BJ (cell line): ENCODE results near the gene PEMT. TPM values are rescaled to one million over a fixed set of nuclear protein-coding genes. Genes with fewer than 3 reads are reported as not detected.

Source experiments
- CTCF ChIA-PET: fragments of 350-600 bp; formaldehyde crosslinking; extraction: SDS; loops from one replicate; lab custom pipeline; 2021; ENCODE audit warnings: antibody characterized with exemption, inconsistent platforms; lab: Yijun Ruan, JAX
- POLR2A ChIA-PET: fragments of 300-600 bp; sonication (Branson Sonifier 250); formaldehyde crosslinking; extraction: SDS; loops from one replicate; lab custom pipeline; 2021; ENCODE audit warnings: antibody characterized with exemption; lab: Charles Lee
- DNase-seq: peaks from one replicate; pipeline ENCODE4 v3.0.0-alpha.2; 2011; ENCODE audit warnings: low read depth
- H3K27me3 ChIP-seq: 2 replicates; pipeline ENCODE4 v1.6.0; 2011; ENCODE audit warnings: low read length; ENCODE audit not compliant: control insufficient read depth, insufficient read depth
- H3K36me3 ChIP-seq: 2 replicates; pipeline ENCODE4 v1.5.1; 2011; ENCODE audit warnings: low read length; ENCODE audit not compliant: control insufficient read depth, insufficient read depth
- H3K4me3 ChIP-seq: 2 replicates; pipeline ENCODE4 v1.5.1; 2011; ENCODE audit warnings: low read depth, mild to moderate bottlenecking, control low read depth, low read length
- CTCF ChIP-seq: IDR thresholded peaks from 2 replicates; pipeline ENCODE4 v1.5.1; 2011; ENCODE audit warnings: low read depth, mild to moderate bottlenecking, control low read depth, inconsistent platforms, low read length, moderate library complexity; ENCODE audit not compliant: insufficient read depth
- polyA plus RNA-seq: library from polyadenylated mRNA; depleted of rRNA; stranded (reverse); fragments of >200 nt; gene quantifications from 2 replicates; pipeline ENCODE4 v1.2.3, GENCODE V29; 2011

PEMT gene
- polyA plus RNA-seq, 1 experiment, result 50.7 TPM

- H3K36me3 ChIP-seq, result no peaks in the 10 kb centered on the region
- POLR2A ChIA-PET, result interaction anchor here (0.6 kb wide), 1 partner anchor 573 kb away, joined by 3 read pairs; no protein-coding TSS in a partner anchor
- no peak overlapping the region for H3K4me3 ChIP-seq
- H3K27me3 ChIP-seq, result peaks cover 9% of the 10 kb centered on the region
- TF ChIP-seq CTCF, result no peak
- no peak for DNase-seq
- CTCF ChIA-PET, result interaction anchor here (0.9 kb wide), 1 partner anchor 115 kb away, joined by 3 read pairs; no protein-coding TSS in a partner anchor
Observed at GRCh38 chr17:17469996-17470395, 121.5 kb downstream of the PEMT start.

- TF ChIP-seq CTCF, result no peak
- DNase-seq, result no peak
- H3K36me3 ChIP-seq, result no peaks in the 10 kb centered on the region
- POLR2A ChIA-PET, result no interaction called here
- CTCF ChIA-PET, result no interaction called here
- H3K4me3 ChIP-seq, result no peak overlapping the region
- peaks cover 9% of the 10 kb centered on the region for H3K27me3 ChIP-seq
Observed at GRCh38 chr17:17469358-17469757, 122.2 kb downstream of the PEMT start.

GRCh38 chr17:17468217-17469010 is 123.1 kb downstream of the PEMT start:
- CTCF ChIA-PET, result interaction anchor here (0.8 to 1.7 kb wide), 2 partner anchors 28 to 167 kb away, joined by 3 to 4 read pairs; partner anchors contain the start of gene RASD1
- DNase-seq, result no peak

GRCh38 chr17:17467720-17468119 is 123.8 kb downstream of the PEMT start:
- no peak overlapping the region for H3K4me3 ChIP-seq
- no peak for TF ChIP-seq CTCF
- no peaks in the 10 kb centered on the region for H3K36me3 ChIP-seq
- H3K27me3 ChIP-seq, result peaks cover 14% of the 10 kb centered on the region
- CTCF ChIA-PET, result interaction anchor here (1.2 to 1.7 kb wide), 3 partner anchors 29 to 111 kb away, joined by 4 to 5 read pairs (median 4); partner anchors contain the start of gene RASD1
- POLR2A ChIA-PET, result no interaction called here
- DNase-seq, result no peak

More at GRCh38 chr17:17468217-17469010, 123.1 kb downstream of the PEMT start:
- peaks cover 15% of the 10 kb centered on the region for H3K27me3 ChIP-seq
- POLR2A ChIA-PET, result no interaction called here
- TF ChIP-seq CTCF, result no peak
- H3K36me3 ChIP-seq, result no peaks in the 10 kb centered on the region
- no peak overlapping the region for H3K4me3 ChIP-seq

GRCh38 chr17:17467016-17467415 is 124.5 kb downstream of the PEMT start:
- H3K4me3 ChIP-seq, result no peak overlapping the region
- peaks cover 14% of the 10 kb centered on the region for H3K27me3 ChIP-seq
- POLR2A ChIA-PET, result no interaction called here
- H3K36me3 ChIP-seq, result no peaks in the 10 kb centered on the region
- no peak for TF ChIP-seq CTCF
- CTCF ChIA-PET, result interaction anchor here (0.8 to 1.7 kb wide), 4 partner anchors 11 to 111 kb away, joined by 3 to 5 read pairs (median 4); partner anchors contain the start of gene RASD1
- no peak for DNase-seq
